CD4-positive, CD25-positive, alpha-beta regulatory T cell (primary cell): ENCODE results near the gene IDH2. TPM values are rescaled to one million over a fixed set of nuclear protein-coding genes. Genes with fewer than 3 reads are reported as not detected.

Experiments
- ATAC-seq, 2 donors: fragments of 150-1000 bp; cut with Tn5 transposase; one replicate each; pipeline ENCODE4 v1.10.0; 2021; ENCODE audit warnings: low read depth in 2 of 2, moderate number of reproducible peaks in 2 of 2, moderate library complexity in 1 of 2
- DNase-seq, 3 donors: peaks; one replicate each; pipeline versions ENCODE4 v3.0.0 to v3.0.0-alpha.2; 2012 to 2022; ENCODE audit warnings: mixed read lengths in 1 of 3
- H3K27ac ChIP-seq: one replicate; pipeline ENCODE4 v1.7.0; 2013; ENCODE audit warnings: mild to moderate bottlenecking, low read length; ENCODE audit not compliant: insufficient read depth, poor library complexity, severe bottlenecking
- H3K27me3 ChIP-seq: one replicate; pipeline ENCODE4 v1.7.0; 2013; ENCODE audit warnings: low read length; ENCODE audit not compliant: control insufficient read depth, insufficient read depth
- H3K36me3 ChIP-seq: one replicate; pipeline ENCODE4 v1.7.0; 2013; ENCODE audit warnings: mild to moderate bottlenecking, low read length, moderate library complexity; ENCODE audit not compliant: control insufficient read depth, insufficient read depth
- H3K4me1 ChIP-seq: 2 replicates; pipeline ENCODE4 v1.7.0; 2013; ENCODE audit warnings: mild to moderate bottlenecking, low read length; ENCODE audit not compliant: insufficient read depth, control insufficient read depth, poor library complexity, severe bottlenecking
- H3K4me3 ChIP-seq: one replicate; pipeline ENCODE4 v1.7.0; 2013; ENCODE audit warnings: low read depth, mild to moderate bottlenecking, low read length, moderate library complexity
- H3K9me3 ChIP-seq, 2 experiments: 1 replicate in 1 of 2; 2 replicates in 1 of 2; pipeline ENCODE4 v1.7.0; 2013; ENCODE audit warnings: low read length in 2 of 2, mild to moderate bottlenecking in 1 of 2, moderate library complexity in 1 of 2; ENCODE audit not compliant: control insufficient read depth in 2 of 2
- H3K27ac Mint-ChIP-seq, 3 donors: one replicate each; pipeline ENCODE4 v1.8.0; 2020 to 2022; ENCODE audit warnings: mild to moderate bottlenecking in 3 of 3, mixed read lengths in 3 of 3, moderate library complexity in 2 of 3
- H3K27me3 Mint-ChIP-seq: one replicate; pipeline ENCODE4 v1.8.0; 2022; ENCODE audit warnings: mild to moderate bottlenecking, mixed read lengths
- H3K36me3 Mint-ChIP-seq: one replicate; pipeline ENCODE4 v1.8.0; 2020; ENCODE audit warnings: mixed read lengths
- H3K4me1 Mint-ChIP-seq, 4 donors: one replicate each; pipeline ENCODE4 v1.8.0; 2020 to 2022; ENCODE audit warnings: mixed read lengths in 4 of 4, mild to moderate bottlenecking in 1 of 4
- H3K4me3 Mint-ChIP-seq, 4 donors: one replicate each; pipeline ENCODE4 v1.8.0; 2020 to 2022; ENCODE audit warnings: mild to moderate bottlenecking in 4 of 4, mixed read lengths in 4 of 4, moderate library complexity in 3 of 4
- H3K9me3 Mint-ChIP-seq, 7 donors: one replicate each; pipeline ENCODE4 v1.8.0; 2020 to 2022; ENCODE audit warnings: mixed read lengths in 7 of 7, mild to moderate bottlenecking in 3 of 7, moderate library complexity in 2 of 7
- polyA plus RNA-seq, 4 donors: library from polyadenylated mRNA; unstranded; fragments of 300-500 nt; fragmentation: Illumina TruSeq; gene quantifications; one replicate each; pipeline ENCODE4 v1.2.3, GENCODE V29; 2021
- total RNA-seq: library from RNA; stranded (reverse); gene quantifications from one replicate; pipeline ENCODE4 v1.2.3, GENCODE V29; 2022

Gene IDH2
- total and polyA plus RNA-seq, 5 donors from 2014 or later, result 60.8 to 123 (median 91.0) TPM

DNA sequence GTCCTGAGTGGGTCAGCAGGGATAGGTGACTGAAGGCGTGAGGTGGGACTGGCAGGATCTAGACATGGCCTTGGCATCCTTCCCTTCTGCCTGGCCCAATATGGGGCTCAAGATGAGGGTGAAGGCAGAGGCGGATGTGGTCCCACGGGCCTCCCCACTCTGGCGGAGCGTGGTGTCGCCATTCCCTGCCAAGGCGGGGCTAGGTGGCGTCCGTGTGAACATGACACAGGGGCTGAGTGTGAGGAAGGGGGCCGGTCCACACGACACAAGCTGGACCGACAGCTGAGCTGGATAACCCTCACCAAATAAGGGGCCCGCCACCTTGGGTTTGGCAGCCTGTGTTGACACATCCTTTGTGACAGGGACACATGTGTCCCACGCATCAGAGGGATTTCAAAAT lies 58.1 kb downstream of the IDH2 start:
- no peak overlapping the region for H3K4me3 ChIP-seq
- Mint-ChIP-seq H3K27me3 (no peaks in the 10 kb centered on the region), H3K36me3 (peaks cover 4% of the 10 kb centered on the region), H3K9me3 (peaks cover 0 to 1% (median 0%) of the 10 kb centered on the region in 7 donors), H3K4me1 (peaks cover 0 to 42% (median 13%) of the 10 kb centered on the region in 4 donors), H3K4me3 (peak overlapping the region in 1 of 4 donors; percentile 38), H3K27ac (no peak overlapping the region)
- no peak for ATAC-seq
- no peaks in the 10 kb centered on the region for H3K36me3 ChIP-seq
- no peak for DNase-seq
- no peak overlapping the region for H3K27ac ChIP-seq
- H3K9me3 ChIP-seq, result no peaks in the 10 kb centered on the region
- no peaks in the 10 kb centered on the region for H3K4me1 ChIP-seq
- no peaks in the 10 kb centered on the region for H3K27me3 ChIP-seq

DNA sequence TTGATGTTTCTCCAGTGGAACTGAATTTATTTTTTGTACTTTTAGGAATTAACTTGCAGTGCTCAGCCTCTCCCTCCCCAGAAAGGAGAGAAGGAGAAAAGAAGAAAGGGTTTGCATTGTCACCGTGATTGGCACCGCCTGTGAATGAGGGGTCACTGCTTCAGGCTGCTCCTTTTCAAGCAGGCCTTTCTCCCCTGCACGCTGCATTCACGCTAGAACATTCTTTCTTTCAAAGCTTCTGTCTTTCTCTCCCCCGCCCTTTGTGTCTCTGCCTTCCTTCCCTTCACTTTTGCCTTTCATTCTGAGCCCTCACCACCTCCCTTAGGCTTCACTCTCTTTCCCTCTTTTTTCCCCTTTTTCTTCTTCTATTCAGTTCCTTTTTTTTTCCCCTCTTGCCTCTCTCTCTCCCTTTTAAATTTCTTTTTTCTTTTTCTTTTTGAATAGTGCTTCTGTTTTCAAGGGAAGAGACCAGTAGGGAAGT lies 58.7 kb downstream of the IDH2 start:
- Mint-ChIP-seq H3K4me1 (peaks cover under 1 to 42% (median 13%) of the 10 kb centered on the region in 4 donors), H3K27me3 (no peaks in the 10 kb centered on the region), H3K27ac (no peak overlapping the region)

DNA sequence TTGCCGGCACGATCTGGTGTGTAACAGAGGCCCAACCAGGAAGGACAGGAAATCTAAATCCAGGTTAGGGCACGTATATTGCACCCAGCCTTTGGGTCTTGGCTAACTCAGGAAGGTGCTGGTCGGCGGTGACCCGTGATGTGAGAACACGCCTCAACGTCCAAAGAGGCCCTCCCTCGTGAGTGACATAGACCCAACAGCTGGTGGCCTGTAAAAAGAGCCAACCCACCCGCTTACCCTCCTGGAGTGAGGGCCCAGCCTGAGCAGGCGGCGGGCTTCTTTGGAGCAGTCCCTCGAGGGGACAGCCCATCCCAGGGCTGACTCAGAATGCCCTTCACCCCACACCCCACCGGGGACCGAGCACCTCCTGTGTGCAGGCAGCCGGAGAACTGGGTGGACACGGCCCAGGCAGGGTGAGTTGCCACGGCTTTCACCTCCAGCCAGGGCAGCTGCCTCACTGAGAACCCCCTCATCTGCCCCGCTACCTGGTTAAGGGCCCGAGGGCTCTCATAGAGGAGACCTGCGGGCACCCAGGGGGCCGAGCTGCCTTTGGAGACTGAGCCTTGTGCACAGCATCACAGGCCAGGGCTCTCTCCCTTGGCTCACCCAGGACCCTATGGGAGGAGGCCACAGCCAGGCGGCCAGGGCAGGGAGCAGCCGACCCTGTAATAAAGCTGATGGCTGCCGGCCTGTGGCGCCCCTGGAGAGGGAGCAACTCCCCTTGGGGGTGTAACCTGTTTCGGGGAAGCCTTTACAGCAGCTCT lies 59.3 kb downstream of the IDH2 start:
- no peak for DNase-seq
- Mint-ChIP-seq H3K27ac (peak overlapping the region in 1 of 3 donors; percentile 44), H3K36me3 (peaks cover 4% of the 10 kb centered on the region), H3K27me3 (no peaks in the 10 kb centered on the region), H3K9me3 (peaks cover 0 to 1% (median 0%) of the 10 kb centered on the region in 7 donors), H3K4me3 (no peak overlapping the region), H3K4me1 (peaks cover 7 to 48% (median 20%) of the 10 kb centered on the region in 4 donors)
- H3K4me1 ChIP-seq, result peaks cover 3% of the 10 kb centered on the region
- no peaks in the 10 kb centered on the region for H3K9me3 ChIP-seq
- H3K4me3 ChIP-seq, result no peak overlapping the region
- no peak for ATAC-seq
- no peaks in the 10 kb centered on the region for H3K27me3 ChIP-seq
- no peaks in the 10 kb centered on the region for H3K36me3 ChIP-seq
- H3K27ac ChIP-seq, result no peak overlapping the region

More for the DNA sequence above, 58.7 kb downstream of the IDH2 start:
- no peak for DNase-seq
- Histone ChIP-seq H3K27ac (no peak overlapping the region), H3K4me3 (no peak overlapping the region), H3K9me3 (no peaks in the 10 kb centered on the region), H3K36me3 (no peaks in the 10 kb centered on the region), H3K4me1 (no peaks in the 10 kb centered on the region), H3K27me3 (no peaks in the 10 kb centered on the region)
- ATAC-seq, result no peak
- Mint-ChIP-seq H3K9me3 (peaks cover 0 to 1% (median 0%) of the 10 kb centered on the region in 7 donors), H3K4me3 (peak overlapping the region in 1 of 4 donors; percentile 8), H3K36me3 (peaks cover 4% of the 10 kb centered on the region)

DNA sequence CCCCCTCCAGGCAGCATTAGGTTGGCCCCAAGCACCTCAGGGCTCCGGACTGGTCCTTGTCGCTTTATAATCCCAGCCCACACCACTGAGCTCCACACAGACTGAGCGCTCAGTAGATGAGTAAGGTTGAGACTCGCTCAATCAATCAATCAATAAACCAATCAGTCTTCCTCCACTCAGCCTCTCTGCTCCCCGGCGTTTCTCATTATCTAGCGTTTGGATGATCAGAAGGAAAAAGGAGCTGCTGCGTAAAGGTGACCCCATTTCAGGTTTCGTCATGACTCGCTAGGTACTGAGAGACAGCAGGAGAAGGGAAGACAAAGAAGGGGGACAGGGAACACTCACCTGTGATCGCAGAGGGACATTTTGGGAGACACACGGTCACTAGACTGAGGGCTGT lies 59.9 kb downstream of the IDH2 start:
- Mint-ChIP-seq H3K36me3 (peaks cover 4% of the 10 kb centered on the region), H3K27ac (peak overlapping the region in 1 of 3 donors; percentile 44), H3K9me3 (peaks cover 0 to 1% (median 0%) of the 10 kb centered on the region in 7 donors), H3K4me1 (peaks cover 7 to 54% (median 24%) of the 10 kb centered on the region in 4 donors), H3K4me3 (no peak overlapping the region), H3K27me3 (no peaks in the 10 kb centered on the region)
- Histone ChIP-seq H3K4me1 (peaks cover 9% of the 10 kb centered on the region), H3K27me3 (no peaks in the 10 kb centered on the region), H3K4me3 (no peak overlapping the region), H3K27ac (no peak overlapping the region), H3K36me3 (no peaks in the 10 kb centered on the region), H3K9me3 (no peaks in the 10 kb centered on the region)
- DNase-seq (no peak), ATAC-seq (no peak)

DNA sequence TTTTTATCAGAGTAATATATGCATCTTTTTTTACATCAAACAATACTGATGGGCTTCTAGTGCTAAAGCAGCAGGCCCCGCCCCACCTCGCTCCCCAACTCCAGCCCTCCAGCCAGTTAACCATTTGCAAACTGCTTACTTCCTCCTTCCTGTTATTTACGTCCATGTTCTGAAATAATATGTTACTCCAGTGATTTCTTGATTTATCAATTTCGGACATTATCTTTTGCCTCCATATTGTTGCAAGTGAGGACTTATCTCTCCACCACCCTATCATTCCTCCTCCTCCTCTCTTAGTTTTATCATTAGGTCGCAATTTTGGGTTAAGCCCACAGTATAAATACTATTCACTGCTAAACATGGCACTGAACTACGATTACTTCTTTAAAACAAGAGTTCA lies 61.6 kb downstream of the IDH2 start:
- H3K9me3 ChIP-seq, result no peaks in the 10 kb centered on the region
- Mint-ChIP-seq H3K9me3 (peaks cover 0 to 1% (median 0%) of the 10 kb centered on the region in 7 donors), H3K27ac (peak overlapping the region; percentile 15 to 44 (median 40)), H3K36me3 (peaks cover 4% of the 10 kb centered on the region), H3K27me3 (no peaks in the 10 kb centered on the region), H3K4me1 (peaks cover 7 to 55% (median 28%) of the 10 kb centered on the region in 4 donors), H3K4me3 (no peak overlapping the region)
- H3K27ac ChIP-seq, result no peak overlapping the region
- no peak for DNase-seq
- H3K4me3 ChIP-seq, result no peak overlapping the region
- ATAC-seq, result no peak
- H3K36me3 ChIP-seq, result no peaks in the 10 kb centered on the region
- H3K4me1 ChIP-seq, result peaks cover 12% of the 10 kb centered on the region
- no peaks in the 10 kb centered on the region for H3K27me3 ChIP-seq

DNA sequence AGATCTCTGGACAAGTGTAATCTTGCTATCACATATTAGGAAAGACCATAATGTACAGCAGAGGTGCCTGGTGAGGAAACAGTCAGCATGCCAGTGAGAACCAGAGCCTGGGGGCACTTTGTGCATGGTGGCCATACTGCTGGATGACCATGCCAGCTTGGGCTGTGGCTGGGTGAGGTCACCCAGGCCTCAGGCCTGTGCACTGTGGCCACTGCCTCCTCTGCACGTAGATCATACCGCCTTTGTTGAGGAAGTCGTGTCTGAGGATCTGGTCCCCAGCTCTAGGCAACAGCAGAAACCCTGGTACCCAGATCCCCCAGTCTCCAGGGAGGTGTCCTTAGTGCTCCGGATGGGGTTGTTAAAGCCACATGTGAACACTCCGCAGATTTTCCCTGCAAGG lies 62.3 kb downstream of the IDH2 start:
- H3K27me3 ChIP-seq, result no peaks in the 10 kb centered on the region
- Mint-ChIP-seq H3K9me3 (no peaks in the 10 kb centered on the region), H3K4me1 (peaks cover 7 to 55% (median 28%) of the 10 kb centered on the region in 4 donors), H3K4me3 (no peak overlapping the region), H3K36me3 (peaks cover 2% of the 10 kb centered on the region), H3K27me3 (no peaks in the 10 kb centered on the region), H3K27ac (peak overlapping the region in 1 of 3 donors; percentile 24)
- no peaks in the 10 kb centered on the region for H3K9me3 ChIP-seq
- no peak overlapping the region for H3K4me3 ChIP-seq
- peaks cover 18% of the 10 kb centered on the region for H3K4me1 ChIP-seq
- no peak for DNase-seq
- ATAC-seq, result no peak
- H3K36me3 ChIP-seq, result no peaks in the 10 kb centered on the region
- H3K27ac ChIP-seq, result no peak overlapping the region

DNA sequence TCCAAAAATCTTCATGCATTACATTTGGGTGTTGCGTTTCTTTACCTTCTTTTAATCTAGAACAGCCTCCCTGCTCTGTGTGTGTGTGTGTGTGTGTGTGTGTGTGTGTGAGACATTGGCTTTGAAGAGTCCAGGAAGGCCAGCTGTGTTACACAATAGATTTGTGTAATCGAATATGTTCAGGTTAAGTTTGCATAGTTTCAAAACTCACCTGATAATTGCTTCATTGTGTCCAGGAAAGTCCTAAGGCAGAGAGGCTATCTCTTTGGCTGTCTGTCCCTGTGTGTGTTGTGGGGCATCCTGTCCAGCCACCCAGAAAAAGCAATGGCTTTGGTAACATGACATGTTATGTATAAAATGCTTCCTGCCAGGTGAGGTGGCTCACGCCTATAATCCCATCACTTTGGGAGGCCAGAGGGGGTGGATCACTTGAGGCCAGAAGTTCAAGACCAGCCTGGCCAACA lies 63.6 kb downstream of the IDH2 start:
- DNase-seq (no peak), ATAC-seq (no peak)
- Histone ChIP-seq H3K4me1 (peaks cover 32% of the 10 kb centered on the region), H3K27ac (peak overlapping the region; percentile 24), H3K9me3 (no peaks in the 10 kb centered on the region), H3K4me3 (no peak overlapping the region), H3K36me3 (no peaks in the 10 kb centered on the region), H3K27me3 (no peaks in the 10 kb centered on the region)
- Mint-ChIP-seq H3K4me3 (peak overlapping the region in 1 of 4 donors; percentile 27), H3K4me1 (peaks cover 7 to 65% (median 37%) of the 10 kb centered on the region in 4 donors), H3K36me3 (no peaks in the 10 kb centered on the region), H3K27me3 (no peaks in the 10 kb centered on the region), H3K27ac (peak overlapping the region in 2 of 3 donors; percentile 67 to 86), H3K9me3 (no peaks in the 10 kb centered on the region)
